ENCODE measurements around the gene MOCS3. TPM values are rescaled to one million over a fixed set of nuclear protein-coding genes. Genes with fewer than 3 reads are reported as not detected.

MOCS3 gene
- total RNA-seq, 1 donor from 2014 or later = 7.9 TPM

DNA sequence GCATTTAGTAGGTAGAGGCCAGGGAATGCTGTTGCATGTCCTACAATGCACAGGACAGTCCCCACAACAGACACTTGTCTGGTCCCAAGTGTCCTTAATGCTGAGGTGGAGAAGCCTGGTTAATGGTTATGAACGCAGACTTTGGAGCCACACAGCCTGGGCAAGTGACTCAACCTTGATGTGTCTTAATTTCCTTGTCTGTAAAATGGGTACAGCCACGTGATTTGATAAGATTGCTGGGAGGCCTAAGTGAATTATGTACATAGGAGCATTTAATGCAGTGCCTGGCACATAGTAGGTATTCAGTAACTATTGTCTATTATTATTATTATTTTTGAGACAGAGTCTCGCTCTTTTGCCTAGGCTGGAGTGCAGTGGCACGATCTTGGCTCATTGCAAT is 52.9 kb downstream of the MOCS3 start:
- DNase-seq (ENCODE audit: low read depth in 2 of 2) = no peak

DNA sequence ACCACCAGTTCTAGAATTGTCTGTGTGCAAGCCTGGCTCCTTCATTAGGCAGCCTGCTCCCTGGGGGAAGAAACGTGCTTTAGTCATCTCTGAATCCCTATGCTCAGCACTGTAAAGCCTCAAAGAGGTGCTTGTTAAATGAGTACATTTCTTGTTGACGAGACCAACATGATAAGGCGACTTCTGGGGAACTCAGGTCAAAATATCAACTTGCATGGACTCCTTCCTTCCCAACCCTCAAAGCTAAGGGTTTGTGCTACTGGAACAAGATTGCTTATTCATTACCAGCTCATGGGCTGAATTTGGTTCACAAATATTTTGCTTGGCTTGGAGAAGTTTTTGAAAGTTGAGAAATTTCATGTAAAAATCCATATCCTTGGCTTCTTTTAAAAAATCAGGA is 53.7 kb downstream of the MOCS3 start:
- no peak for DNase-seq (ENCODE audit: low read depth in 2 of 2)

Other genes starting within 250 kb of the MOCS3 start
- gene PARD6B, start 227.2 kb upstream of the MOCS3 start, total RNA-seq = 0.20 and 0.22 TPM in 2 replicates
- gene BCAS4, start 163.8 kb upstream of the MOCS3 start, total RNA-seq = 0.60 and 0.87 TPM in 2 replicates
- gene ADNP, start 27.4 kb upstream of the MOCS3 start, total RNA-seq = 24.6 and 24.8 TPM in 2 replicates
- 41.6 and 43.3 TPM in 2 replicates for gene DPM1, start 286 bp upstream of the MOCS3 start, total RNA-seq
- 2.2 and 2.4 TPM in 2 replicates for gene KCNG1, start 64.3 kb downstream of the MOCS3 start, total RNA-seq